Activated CD4-positive, alpha-beta T cell treated with anti-CD3 and anti-CD28 coated beads, Interleukin-2, Interleukin-4, amounts not matched to agents 100 ng/mL and 50 ng/mL, durations not matched to agents 16 hours and 8 hours (primary cell): ENCODE results near the gene CMTM7.

Experiments used
- DNase-seq: peaks from one replicate; pipeline ENCODE4 v3.0.0-alpha.2; 2020; ENCODE audit warnings: low spot score

The CMTM7 gene, protein sequence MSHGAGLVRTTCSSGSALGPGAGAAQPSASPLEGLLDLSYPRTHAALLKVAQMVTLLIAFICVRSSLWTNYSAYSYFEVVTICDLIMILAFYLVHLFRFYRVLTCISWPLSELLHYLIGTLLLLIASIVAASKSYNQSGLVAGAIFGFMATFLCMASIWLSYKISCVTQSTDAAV

GRCh38 chr3:32391643-32392535 is at the start of gene CMTM7:
TSS of gene CMTM7 (plus strand) at chr3:32391853. CDS start at chr3:32391907, 54 bp downstream.
- peak; percentile 65 for DNase-seq

- no peak for DNase-seq
Observed at GRCh38 chr3:32347343-32348125, 44.1 kb upstream of the CMTM7 start.

DNA sequence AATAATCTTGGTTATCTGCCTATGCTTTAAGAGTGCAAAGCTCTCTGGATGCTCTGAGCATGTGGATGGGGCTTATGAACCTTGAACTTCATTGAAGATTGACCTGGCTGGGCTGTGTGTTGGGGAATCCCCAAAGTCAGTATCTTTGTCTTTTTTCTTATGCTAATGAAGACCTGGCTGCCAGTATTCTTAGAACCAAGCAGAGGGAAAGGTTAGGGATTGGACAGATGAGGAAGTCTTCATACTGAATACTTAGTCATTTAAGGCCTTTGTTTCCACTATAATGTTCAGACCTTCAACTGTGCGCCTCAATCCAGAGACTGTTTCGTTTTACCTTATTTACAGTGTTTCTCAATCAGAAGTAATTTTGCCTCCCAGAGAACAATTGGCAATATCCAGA is 42.5 kb upstream of the CMTM7 start:
- no peak for DNase-seq

GRCh38 chr3:32352563-32352962 is 39.1 kb upstream of the CMTM7 start:
- DNase-seq, result no peak

DNA sequence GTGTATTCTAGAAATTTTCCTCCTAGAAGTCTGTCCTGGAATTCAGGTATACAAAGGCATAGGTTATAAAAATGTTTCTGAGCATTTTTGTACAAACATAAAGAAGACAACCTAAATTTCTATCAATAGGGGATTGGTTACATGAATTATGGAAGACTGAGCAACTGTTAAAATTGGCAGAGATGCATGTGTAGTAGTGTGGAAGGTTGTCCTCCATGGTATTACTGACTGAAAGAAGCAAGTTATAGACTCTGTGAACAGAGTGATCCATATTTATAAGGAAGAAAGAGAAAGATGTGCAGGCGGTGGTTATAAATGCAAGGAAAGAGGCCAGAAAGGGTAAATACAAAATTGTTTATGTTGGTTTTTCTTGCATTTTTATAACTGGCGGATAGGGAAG is 38.3 kb upstream of the CMTM7 start:
- no peak for DNase-seq

GRCh38 chr3:32354362-32354778 is 37.3 kb upstream of the CMTM7 start:
- DNase-seq, result no peak

- DNase-seq, result no peak
Observed at GRCh38 chr3:32355751-32356291, 35.8 kb upstream of the CMTM7 start.

DNA sequence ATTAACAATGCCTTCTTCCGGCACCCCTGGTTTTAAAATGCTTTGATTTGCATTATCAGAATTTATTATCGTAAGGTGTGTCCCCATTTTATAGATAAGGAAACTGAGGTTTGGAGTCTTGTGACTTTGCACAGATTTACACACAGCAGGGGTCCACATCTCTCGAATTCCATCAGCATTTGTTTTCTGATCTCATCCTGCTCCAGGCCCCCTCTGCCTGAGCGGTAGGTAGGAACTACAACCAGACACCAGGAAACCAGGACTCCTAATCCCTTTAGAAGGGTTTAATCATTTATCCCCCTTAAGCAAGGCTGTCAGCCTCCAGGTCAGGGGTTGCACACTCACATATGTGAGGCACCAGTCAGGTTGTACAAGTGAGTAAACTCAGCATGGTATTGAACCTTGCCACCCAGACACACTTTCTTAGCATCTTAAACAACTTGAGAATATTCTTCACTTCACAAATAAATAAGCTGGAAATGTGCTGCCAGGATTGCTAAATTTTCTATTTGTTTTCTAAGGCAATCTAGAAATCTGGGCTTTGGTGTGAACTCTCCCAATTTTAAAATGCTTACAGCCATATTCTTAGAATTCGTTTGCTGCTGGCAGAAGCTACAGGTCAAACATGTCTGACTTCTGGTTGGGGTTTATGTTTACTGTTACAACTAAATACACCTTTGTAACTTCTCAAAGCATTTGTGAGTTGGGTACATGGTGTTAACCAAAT is 31.7 kb upstream of the CMTM7 start:
- no peak for DNase-seq

DNA sequence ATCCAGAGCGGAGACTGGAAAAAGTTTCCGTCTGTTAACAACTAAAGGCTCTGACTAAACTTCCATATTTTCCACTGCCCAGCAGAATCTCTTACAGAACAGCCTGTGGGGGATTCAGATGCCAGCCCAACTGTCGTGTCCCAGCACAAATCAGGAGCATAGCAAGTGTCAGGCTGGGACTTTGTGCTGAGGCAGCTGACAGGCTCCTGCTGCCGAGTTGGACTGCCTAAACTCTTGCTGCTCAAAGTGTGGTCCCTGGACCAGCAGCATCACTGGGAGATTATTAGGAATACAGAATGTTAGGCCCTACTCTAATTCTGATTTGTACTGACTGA is 31.2 kb upstream of the CMTM7 start:
- DNase-seq, result no peak

DNA sequence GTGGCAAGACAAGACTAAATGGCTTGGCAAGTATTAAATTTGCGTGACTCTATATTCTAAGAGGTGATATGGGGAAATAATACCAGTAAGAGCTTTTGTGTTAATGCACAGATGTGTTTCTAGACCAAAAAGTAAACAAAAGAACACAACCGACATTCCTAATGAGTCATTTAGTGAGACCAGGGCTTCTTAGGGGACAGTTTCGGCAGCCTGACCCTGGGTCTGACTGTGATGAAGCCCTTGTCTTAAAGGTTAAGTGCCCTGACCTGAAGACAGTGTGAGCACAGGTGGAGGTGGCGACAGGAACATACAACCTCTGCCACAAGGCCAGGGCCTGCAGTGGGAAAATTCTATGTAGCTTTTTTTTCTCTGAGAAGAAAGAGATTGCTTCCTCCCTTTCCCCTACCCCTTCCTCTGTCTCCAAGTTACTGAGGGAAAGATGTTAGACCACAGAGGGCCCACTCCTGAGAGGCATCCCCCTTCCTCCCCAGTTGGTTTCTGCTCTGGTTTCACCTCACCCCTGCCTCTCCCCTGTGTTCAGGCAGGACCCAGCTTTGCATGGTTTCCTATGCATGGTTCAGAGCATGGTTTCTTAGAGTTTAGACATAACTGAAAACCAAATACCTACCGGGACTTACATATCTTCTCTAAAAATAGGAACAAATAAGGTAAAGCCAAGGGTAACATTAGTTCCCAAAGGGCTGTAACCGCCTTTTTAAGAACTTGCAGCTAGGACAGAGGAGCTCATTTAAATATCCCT is 24.8 kb upstream of the CMTM7 start:
- DNase-seq, result no peak

DNA sequence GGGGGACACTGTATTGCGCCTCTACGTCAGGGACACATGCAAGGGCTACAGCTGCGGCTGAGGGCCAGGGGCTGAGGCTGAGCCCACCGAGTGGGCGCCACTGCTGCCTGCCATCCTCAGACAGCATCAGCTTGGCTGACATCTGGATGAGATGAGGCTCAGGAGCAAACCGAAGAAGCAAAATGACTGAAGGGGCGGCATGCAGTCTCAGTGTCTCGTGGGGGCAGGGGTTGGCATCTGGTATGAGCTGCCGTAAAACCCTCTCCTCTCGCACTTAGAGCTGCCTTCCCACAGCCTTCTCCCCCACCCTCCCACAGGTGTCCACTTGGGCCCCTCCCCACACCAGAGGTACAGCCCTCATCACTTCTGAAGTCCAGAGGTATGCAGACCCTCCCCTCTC is 24.2 kb upstream of the CMTM7 start:
- no peak for DNase-seq

GRCh38 chr3:32371461-32372212 is 20.0 kb upstream of the CMTM7 start:
- DNase-seq, result peak; percentile 22

GRCh38 chr3:32372213-32372490 is 19.5 kb upstream of the CMTM7 start:
- DNase-seq, result no peak

- no peak for DNase-seq
Observed at GRCh38 chr3:32373276-32373675, 18.4 kb upstream of the CMTM7 start.

- no peak for DNase-seq
Observed at GRCh38 chr3:32373844-32374243, 17.8 kb upstream of the CMTM7 start.

DNA sequence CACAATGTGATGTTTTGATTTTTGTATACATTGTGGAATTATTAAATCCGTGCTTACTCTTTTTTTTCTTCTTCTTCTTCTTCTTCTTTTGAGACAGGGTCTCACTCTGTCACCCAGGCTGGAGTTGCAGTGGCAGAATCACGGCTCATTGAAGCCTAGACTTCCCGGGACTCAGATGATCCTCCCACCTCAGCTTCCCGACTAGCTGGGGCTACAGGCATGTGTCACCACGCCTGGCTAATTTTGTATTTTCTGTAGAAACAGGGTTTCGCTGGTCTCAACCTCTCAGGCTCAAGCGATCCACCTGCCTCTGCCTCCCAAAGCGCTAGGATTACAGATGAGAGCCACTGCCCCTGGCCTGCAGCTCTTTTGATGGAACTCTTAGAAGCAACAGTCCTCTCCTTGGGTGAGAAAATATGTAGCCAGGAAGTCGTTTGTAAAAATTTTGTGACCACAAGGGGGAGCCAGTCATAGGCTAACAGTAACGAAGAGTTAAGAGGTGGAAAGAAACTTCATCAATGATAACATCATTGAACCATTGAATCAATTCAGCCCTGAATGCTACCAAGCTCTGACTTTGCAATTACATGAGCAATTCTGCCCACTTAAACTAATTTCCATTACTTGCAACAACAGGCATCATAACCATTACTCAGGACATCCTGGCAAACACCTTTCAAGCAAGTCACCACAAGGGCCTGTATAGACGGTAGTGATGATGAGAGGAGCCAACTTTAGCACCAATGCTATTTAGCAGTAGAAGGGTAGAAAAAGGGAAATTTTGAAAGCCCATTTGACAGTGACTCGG is 16.7 kb upstream of the CMTM7 start:
- DNase-seq, result peak; percentile 81

- no peak for DNase-seq
Observed at GRCh38 chr3:32375596-32375930, 16.1 kb upstream of the CMTM7 start.

DNA sequence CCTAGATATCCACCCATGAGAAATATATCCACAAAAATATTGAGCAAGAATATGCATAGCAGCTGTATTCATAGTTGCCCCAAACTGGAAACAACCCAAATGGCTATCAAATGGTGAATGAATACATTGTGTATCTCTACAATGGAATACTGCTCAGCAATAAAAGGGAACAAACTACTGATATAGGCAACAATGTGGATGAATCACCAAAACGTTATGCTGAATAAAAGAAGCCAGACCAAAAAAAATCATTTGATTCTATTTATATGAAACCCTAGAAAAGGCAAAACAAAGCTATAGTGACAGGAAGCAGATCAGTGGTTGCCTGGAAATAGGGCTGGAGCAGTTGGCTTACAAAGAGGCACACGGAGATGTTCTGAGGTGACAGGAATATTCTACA is 15.5 kb upstream of the CMTM7 start:
- DNase-seq, result no peak

DNA sequence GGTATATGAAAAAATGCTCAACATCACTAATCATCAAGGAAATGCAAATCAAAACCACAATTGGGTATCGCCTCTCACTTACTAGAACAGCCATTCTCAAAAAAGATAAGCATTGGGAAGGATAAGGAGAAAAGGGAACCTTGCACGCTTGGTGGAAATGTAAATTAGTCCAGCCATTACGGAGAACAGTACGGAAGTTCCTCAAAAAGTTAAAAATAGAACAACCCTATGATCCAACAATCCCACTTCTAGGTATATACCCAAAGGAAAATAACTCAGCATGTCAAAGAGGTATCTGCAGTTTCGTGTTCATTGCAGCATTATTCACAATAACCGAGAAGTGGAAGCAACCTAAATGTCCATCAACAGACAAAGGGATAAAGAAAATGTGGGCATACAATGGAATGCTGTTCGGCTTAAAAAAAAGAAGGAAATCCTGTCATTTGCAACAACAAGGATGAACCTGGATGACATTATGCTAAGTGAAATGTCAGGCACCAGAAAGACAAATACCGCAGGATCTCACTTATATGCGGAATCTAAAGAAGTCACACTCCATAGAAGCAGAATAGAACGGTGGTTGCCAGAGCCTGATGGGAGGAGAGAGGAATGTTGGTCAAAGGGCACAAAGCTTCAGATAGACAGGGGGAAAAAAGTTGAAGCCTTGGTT is 11.7 kb upstream of the CMTM7 start:
- no peak for DNase-seq
